Adrenal gland (tissue), 12 donors: ENCODE measurements around the gene PTPRJ. TPM values are rescaled to one million over a fixed set of nuclear protein-coding genes. Genes with fewer than 3 reads are reported as not detected.

Source experiments
- DNase-seq, 7 donors: peaks; one replicate each; pipeline ENCODE4 v3.0.0-alpha.2; 2019 to 2020
- H3K27ac ChIP-seq, 5 donors: fragments of 200-600 bp; sonication (generic) in 4 of 5; 1 replicate in 3 of 5; 2 replicates in 2 of 5; pipeline versions ENCODE4 v1.5.1 to v1.8.0; 2016 to 2020; ENCODE audit warnings: mild to moderate bottlenecking in 1 of 5
- H3K27me3 ChIP-seq: fragments of 200-600 bp; 2 replicates; pipeline ENCODE4 v1.8.0; 2021
- H3K36me3 ChIP-seq, 2 donors: fragments of 200-600 bp; replicated peaks in 1 of 2; 1 replicate in 1 of 2; 2 replicates in 1 of 2; pipeline versions ENCODE4 v1.5.1 to v1.8.0; 2018 to 2022
- H3K4me1 ChIP-seq, 2 donors: fragments of 200-600 bp; replicated peaks in 1 of 2; 1 replicate in 1 of 2; 2 replicates in 1 of 2; pipeline versions ENCODE4 v1.5.1 to v1.8.0; 2018 to 2021
- H3K4me3 ChIP-seq, 4 donors: fragments of 200-600 bp; sonication (generic) in 3 of 4; one replicate each; pipeline ENCODE4 v1.5.1; 2016 to 2018
- H3K9me3 ChIP-seq, 3 donors: fragments of 200-600 bp; sonication (generic) in 1 of 3; replicated peaks in 1 of 3; 1 replicate in 2 of 3; 2 replicates in 1 of 3; pipeline versions ENCODE4 v1.5.1 to v1.8.0; 2016 to 2021
- POLR2A ChIP-seq, 2 donors: fragments of 450-650 bp; IDR thresholded peaks; one replicate each; pipeline ENCODE4 v1.6.1; 2017; ENCODE audit warnings: antibody characterized with exemption in 2 of 2, mild to moderate bottlenecking in 2 of 2, moderate library complexity in 1 of 2
- WGBS, 4 donors: extraction: QIAGEN DNeasy Blood & Tissue Kit in 2 of 4; methylation state at CpG; one replicate each; pipeline versions ENCODE4 v1.1.5 to v1.1.7; 2013 to 2017; 5-methylcytosine and 5-hydroxymethylcytosine counted together
- intact Hi-C, 2 donors: fragments of 100-400 bp; cut with DNase I; formaldehyde crosslinking; loops; one replicate each; pipeline versions ENCODE4 v1.14.1 to v1.15.0; 2022 to 2023
- polyA plus RNA-seq, 3 donors: library from polyadenylated mRNA; stranded (reverse); fragments of 200-250 nt in 2 of 3; fragments of 350-450 nt in 1 of 3; fragmentation: Illumina TruSeq in 1 of 3; extraction: RNeasy Lipid Tissue Mini Kit (QIAGEN cat#74804) in 1 of 3; gene quantifications; one replicate each; pipeline ENCODE4 v1.2.3, GENCODE V29; 2013 to 2014
- total RNA-seq, 9 donors: library from RNA; depleted of rRNA in 4 of 9; stranded (reverse); fragments of >200 nt in 4 of 9; fragments of 120-200 nt in 1 of 9; fragmentation: NEBNext Ultra II Directional in 1 of 9; extraction: Animal tissue kit (Norgen Biotek cat#: 25700) in 1 of 9; gene quantifications; one replicate each; pipeline versions ENCODE4 v1.1.0 to v1.2.4, GENCODE V29; 2013 to 2023
- TF ChIP-seq, protein P1 (sequence below), 6 experiments: fragments of 450-650 bp in 4 of 6; fragments of 200-600 bp in 2 of 6; sonication (generic) in 1 of 6; IDR thresholded peaks; 1 replicate in 5 of 6; 2 replicates in 1 of 6; pipeline versions ENCODE4 v1.5.1 to v1.8.0; 2016 to 2021; ENCODE audit warnings: antibody characterized with exemption in 6 of 6, mild to moderate bottlenecking in 2 of 6, moderate library complexity in 1 of 6
- donor health status: healthy with polysubstance abuse.
- donor health status: Bipolar disorder and iron deficiency.
- donor health status: DM: yes; HTN: yes; CAD: no.
- donor health status: DM: no; HTN: no; CAD: no.
- donor health status: DM: no; HTN: no; CAD: no.
- donor health status: DM: yes; HTN: yes; CAD: no.

PTPRJ gene
- total and polyA plus RNA-seq, 12 donors = 1.4 to 16.9 (median 10.2) TPM

DNA sequence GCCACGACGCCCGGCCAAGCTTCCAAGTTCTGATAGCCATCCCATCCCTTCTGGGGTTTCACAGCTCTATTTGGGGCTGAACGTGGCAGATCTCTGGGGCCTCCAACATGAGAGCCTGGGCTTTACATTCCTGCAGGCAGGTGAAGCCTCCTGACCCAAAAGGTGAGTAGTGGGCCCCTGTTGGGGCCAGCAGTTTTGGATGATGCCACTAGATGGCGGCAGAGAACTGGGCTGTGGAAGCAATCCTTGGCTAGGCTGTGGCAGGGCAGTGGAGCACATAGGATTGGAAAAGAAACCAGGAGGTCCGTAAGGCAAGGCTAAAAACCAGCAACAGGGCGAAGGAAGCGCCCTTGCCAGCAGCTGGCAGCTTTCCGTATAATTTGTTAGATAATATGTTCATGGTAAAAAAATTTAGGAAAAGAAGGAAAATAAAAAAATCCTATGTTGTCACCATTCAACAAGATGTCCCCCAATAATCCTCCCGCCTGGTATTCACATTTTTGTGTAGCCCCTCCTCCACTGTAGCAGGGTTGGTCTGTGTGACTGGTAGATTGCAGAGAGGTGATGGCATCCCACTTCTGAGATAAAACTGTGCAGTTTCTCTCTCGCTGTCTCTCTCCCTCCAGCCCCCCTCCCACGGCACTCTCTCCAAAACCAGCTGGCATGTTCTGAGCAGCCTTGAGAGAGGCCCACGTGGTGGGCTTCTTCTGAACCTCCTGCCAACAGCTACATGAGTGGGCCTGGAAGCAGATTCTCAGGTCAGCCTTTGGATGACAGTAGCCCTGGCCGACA is 192.7 kb downstream of the PTPRJ start:
- Histone ChIP-seq H3K27me3 (no peaks in the 10 kb centered on the region), H3K4me3 (peak overlapping the region in 1 of 4 donors; percentile 4), H3K36me3 (no peaks in the 10 kb centered on the region), H3K27ac (no peak overlapping the region), H3K4me1 (peaks cover 0 to 4% of the 10 kb centered on the region in 2 donors), H3K9me3 (no peaks in the 10 kb centered on the region)
- 23 to 40% (median 38%) methylated on average over 9 to 14 of the region's 14 CpGs for WGBS, 4 donors
- no peak for TF ChIP-seq POLR2A (IDR thresholded peaks at IDR 0.05)
- TF ChIP-seq, protein P1, sequence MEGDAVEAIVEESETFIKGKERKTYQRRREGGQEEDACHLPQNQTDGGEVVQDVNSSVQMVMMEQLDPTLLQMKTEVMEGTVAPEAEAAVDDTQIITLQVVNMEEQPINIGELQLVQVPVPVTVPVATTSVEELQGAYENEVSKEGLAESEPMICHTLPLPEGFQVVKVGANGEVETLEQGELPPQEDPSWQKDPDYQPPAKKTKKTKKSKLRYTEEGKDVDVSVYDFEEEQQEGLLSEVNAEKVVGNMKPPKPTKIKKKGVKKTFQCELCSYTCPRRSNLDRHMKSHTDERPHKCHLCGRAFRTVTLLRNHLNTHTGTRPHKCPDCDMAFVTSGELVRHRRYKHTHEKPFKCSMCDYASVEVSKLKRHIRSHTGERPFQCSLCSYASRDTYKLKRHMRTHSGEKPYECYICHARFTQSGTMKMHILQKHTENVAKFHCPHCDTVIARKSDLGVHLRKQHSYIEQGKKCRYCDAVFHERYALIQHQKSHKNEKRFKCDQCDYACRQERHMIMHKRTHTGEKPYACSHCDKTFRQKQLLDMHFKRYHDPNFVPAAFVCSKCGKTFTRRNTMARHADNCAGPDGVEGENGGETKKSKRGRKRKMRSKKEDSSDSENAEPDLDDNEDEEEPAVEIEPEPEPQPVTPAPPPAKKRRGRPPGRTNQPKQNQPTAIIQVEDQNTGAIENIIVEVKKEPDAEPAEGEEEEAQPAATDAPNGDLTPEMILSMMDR (IDR thresholded peaks at IDR 0.05) = peak; percentile 66 to 88 (median 80)
- DNase-seq = peak; percentile 49 to 81 (median 73)
- intact Hi-C loops = no loop called here

DNA sequence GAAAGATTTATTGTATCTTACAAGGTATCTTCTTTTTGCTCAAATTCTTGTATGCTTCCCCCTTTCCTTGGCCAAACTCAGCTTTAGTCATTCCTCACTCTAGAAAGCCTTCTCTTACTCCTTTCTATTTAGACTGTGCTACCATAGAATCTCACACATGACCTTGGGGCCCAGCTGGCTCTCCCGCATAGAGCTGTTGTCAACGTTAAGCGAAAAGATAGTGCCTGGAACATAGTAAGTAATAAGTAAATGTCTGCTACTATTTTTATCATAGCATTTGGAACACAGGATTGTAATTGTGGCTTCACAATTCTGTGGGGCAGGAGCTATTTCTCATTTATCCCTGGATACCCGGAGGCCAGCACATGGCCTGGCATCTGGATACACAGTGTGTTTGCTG is 197.3 kb downstream of the PTPRJ start:
- H3K4me3 ChIP-seq = no peak overlapping the region
- TF ChIP-seq, protein P1 (IDR thresholded peaks at IDR 0.05) = no peak
- no peak for TF ChIP-seq POLR2A (IDR thresholded peaks at IDR 0.05)
- 42 to 65% (median 54%) methylated on average over 4 of the region's 4 CpGs for WGBS, 4 donors
- DNase-seq = no peak
- H3K36me3 ChIP-seq = no peaks in the 10 kb centered on the region
- intact Hi-C loops = no loop called here
- no peaks in the 10 kb centered on the region for H3K27me3 ChIP-seq
- no peak overlapping the region for H3K27ac ChIP-seq
- H3K9me3 ChIP-seq = no peaks in the 10 kb centered on the region
- no peaks in the 10 kb centered on the region for H3K4me1 ChIP-seq

DNA sequence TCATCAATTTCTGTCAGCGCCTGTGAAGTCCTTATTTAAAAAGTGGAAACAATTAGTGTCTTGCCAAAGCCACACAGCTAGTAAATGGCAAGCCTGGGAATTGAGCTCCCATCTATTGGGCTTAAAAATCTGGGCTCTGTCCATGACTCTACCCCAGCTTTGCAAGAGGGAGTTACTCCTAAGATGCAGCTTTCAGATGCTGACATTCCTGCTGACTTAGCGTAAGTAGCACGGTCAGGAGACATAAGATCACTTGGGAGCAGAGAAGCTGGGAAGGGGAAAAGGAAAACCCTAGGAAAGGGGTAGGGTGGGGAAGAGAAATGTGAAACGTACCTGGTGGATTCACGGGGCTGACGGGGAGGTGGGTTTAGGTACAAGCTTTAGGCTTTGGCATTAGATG is 200.3 kb downstream of the PTPRJ start:
- intact Hi-C loops = no loop called here
- Histone ChIP-seq H3K4me3 (no peak overlapping the region), H3K36me3 (no peaks in the 10 kb centered on the region), H3K27ac (no peak overlapping the region), H3K9me3 (no peaks in the 10 kb centered on the region), H3K27me3 (no peaks in the 10 kb centered on the region), H3K4me1 (no peaks in the 10 kb centered on the region)
- TF ChIP-seq, protein P1 (IDR thresholded peaks at IDR 0.05) = no peak
- no peak for TF ChIP-seq POLR2A (IDR thresholded peaks at IDR 0.05)
- 66 to 79% (median 76%) methylated on average over 6 of the region's 6 CpGs for WGBS, 4 donors
- no peak for DNase-seq

DNA sequence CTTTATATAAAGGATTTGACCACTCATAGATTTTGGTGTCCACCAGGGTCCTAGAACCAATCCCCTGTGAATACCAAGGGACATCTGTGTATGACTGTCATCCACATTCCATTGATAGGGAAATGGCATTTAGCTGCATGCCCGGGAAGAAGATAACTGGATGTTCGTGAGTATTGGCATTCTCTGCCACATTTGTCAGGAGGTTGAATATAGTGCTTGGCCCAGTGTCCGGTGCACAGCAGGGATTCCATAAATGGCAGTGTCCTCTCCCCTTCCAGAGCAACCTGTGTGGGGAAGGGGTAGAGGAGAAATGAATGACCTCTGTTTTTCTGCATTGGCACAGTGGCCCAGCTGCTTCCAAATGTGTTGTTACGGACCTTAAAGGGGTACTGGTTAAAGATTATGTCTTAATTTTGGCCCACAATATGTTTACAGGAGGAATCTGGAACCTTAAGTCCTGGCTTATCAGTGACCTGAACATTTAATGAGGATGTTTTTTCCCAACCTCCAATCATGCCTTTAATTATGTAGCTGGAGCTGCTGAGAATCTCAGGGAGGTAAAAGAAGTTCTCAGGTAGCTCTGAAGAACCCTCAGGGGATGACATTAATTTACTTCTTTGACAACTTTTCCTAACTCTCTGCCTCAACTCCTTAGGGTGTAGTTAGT is 202.6 kb downstream of the PTPRJ start:
- 56 to 70% (median 63%) methylated on average over 4 of the region's 4 CpGs for WGBS, 4 donors
- H3K27me3 ChIP-seq = no peaks in the 10 kb centered on the region
- H3K36me3 ChIP-seq = no peaks in the 10 kb centered on the region
- no peaks in the 10 kb centered on the region for H3K9me3 ChIP-seq
- TF ChIP-seq, protein P1 (IDR thresholded peaks at IDR 0.05) = no peak
- no peak for TF ChIP-seq POLR2A (IDR thresholded peaks at IDR 0.05)
- H3K27ac ChIP-seq = no peak overlapping the region
- intact Hi-C loops = no loop called here
- DNase-seq = no peak
- H3K4me3 ChIP-seq = no peak overlapping the region
- no peaks in the 10 kb centered on the region for H3K4me1 ChIP-seq
